A549 (cell line): ENCODE data around the gene SF3B3.

Experiments
- CTCF ChIP-seq: fragments of >200 bp; sonication (Bioruptor Twin); formaldehyde crosslinking; IDR thresholded peaks from 3 replicates; pipeline ENCODE4 v1.5.1; 2016
- JUN ChIP-seq, 2 experiments: fragments of >200 bp; sonication (Bioruptor Twin); formaldehyde crosslinking; IDR thresholded peaks; 2 replicates in 1 of 2; 3 replicates in 1 of 2; pipeline ENCODE4 v1.6.1; 2016 to 2017
- PHF8 ChIP-seq: fragments of 200-600 bp; sonication (generic); IDR thresholded peaks from 2 replicates; pipeline ENCODE4 v1.6.1; 2016; ENCODE audit warnings: low read depth, mild to moderate bottlenecking, antibody characterized with exemption, moderate library complexity, borderline replicate concordance
- RARB ChIP-seq: fragments of 250-450 bp; sonication (Bioruptor Pico); IDR thresholded peaks from 2 replicates; pipeline ENCODE4 v1.8.0; 2021; ENCODE audit warnings: mild to moderate bottlenecking, moderate library complexity
- RFX5 ChIP-seq: fragments of 450-650 bp; IDR thresholded peaks from 2 replicates; pipeline ENCODE4 v1.7.1; 2014; ENCODE audit warnings: antibody characterized with exemption, mild to moderate bottlenecking, moderate library complexity

- TF ChIP-seq JUN (IDR thresholded peaks at IDR 0.05) (no peak), RFX5 (no peak), CTCF (no peak), RARB (no peak), PHF8 (no peak)
Observed at GRCh38 chr16:70482624-70483023, 41.0 kb upstream of the SF3B3 start.
